Colonic mucosa (tissue), 4 donors: ENCODE measurements around the gene ENTPD2. TPM values are rescaled to one million over a fixed set of nuclear protein-coding genes. Genes with fewer than 3 reads are reported as not detected.

Experiments
- DNase-seq: peaks from one replicate; pipeline ENCODE4 v3.0.0-alpha.2; 2020
- H3K27ac ChIP-seq: fragments of 200-600 bp; one replicate; pipeline ENCODE4 v1.8.0; 2021
- H3K27me3 ChIP-seq: fragments of 200-600 bp; one replicate; pipeline ENCODE4 v1.8.0; 2021
- H3K36me3 ChIP-seq: fragments of 200-600 bp; one replicate; pipeline ENCODE4 v1.8.0; 2021
- H3K4me1 ChIP-seq: fragments of 200-600 bp; one replicate; pipeline ENCODE4 v1.8.0; 2021; ENCODE audit warnings: mild to moderate bottlenecking
- H3K4me3 ChIP-seq: fragments of 200-600 bp; one replicate; pipeline ENCODE4 v1.8.0; 2021
- H3K9ac ChIP-seq, 2 donors: one replicate each; pipeline ENCODE4 v1.7.0; 2013; ENCODE audit warnings: control low read depth in 2 of 2, low read depth in 2 of 2, low read length in 2 of 2
- H3K9me3 ChIP-seq: fragments of 200-600 bp; one replicate; pipeline ENCODE4 v1.8.0; 2021
- intact Hi-C: fragments of 100-400 bp; cut with DNase I; formaldehyde crosslinking; loops from one replicate; pipeline ENCODE4 v1.14.1; 2022
- total RNA-seq, 2 donors: library from RNA; stranded (reverse); fragmentation: NEBNext Ultra II Directional in 1 of 2; extraction: Animal tissue kit (Norgen Biotek cat#: 25700) in 1 of 2; gene quantifications; one replicate each; pipeline ENCODE4 v1.2.1, GENCODE V29; 2021
- TF ChIP-seq, protein P1 (sequence below): fragments of 200-600 bp; IDR thresholded peaks from one replicate; pipeline ENCODE4 v1.8.0; 2022; ENCODE audit warnings: antibody characterized with exemption, mild to moderate bottlenecking
- donor health status: healthy.
- donor health status: DM: no; HTN: no; CAD: no.
- donor health status: DM: no; HTN: no; CAD: no.

Gene ENTPD2
- total RNA-seq, 2 donors from 2014 or later: 20.5 to 22.1 TPM

DNA sequence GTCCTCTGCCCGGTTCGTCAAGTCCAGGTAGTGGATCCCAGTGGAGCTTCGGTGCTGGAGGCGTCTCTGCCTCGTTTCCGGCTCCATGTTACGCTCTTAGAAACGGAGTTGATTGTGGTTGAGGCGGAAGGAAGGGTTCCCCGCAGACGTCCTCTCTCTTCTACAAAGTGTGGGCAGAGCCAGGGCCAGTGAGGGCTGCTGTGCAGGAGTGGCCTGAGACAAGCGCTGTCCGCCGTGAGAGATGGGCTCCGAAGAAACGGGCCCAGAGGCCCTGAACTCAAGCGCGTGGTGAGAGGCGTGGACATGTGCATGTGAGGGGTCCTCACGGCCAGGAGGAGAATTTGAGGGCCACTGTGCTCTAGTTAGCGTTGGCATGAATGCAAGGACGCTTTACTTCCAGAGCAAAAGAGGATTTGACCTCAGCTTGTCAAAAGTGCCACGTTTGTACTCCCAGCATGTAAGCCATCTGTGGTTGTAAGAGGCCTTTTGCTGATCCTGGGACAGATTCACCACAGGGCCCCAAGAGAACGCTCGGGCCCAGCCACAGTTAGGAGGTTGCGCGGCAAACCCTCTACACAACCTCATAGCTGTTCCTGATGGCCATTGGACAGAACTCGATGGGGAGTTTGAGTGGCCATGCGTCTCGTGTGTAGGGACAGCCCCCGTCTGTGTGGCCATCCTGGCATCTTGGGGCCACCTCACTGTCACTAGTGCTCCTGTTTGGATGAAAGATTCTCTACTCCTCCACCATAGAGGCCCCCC lies 43.1 kb upstream of the ENTPD2 start:
- no peak for DNase-seq
- no peaks in the 10 kb centered on the region for H3K4me1 ChIP-seq
- H3K36me3 ChIP-seq: no peaks in the 10 kb centered on the region
- intact Hi-C loops: no loop called here
- no peaks in the 10 kb centered on the region for H3K27me3 ChIP-seq
- H3K27ac ChIP-seq: no peak overlapping the region
- no peak overlapping the region for H3K4me3 ChIP-seq
- no peaks in the 10 kb centered on the region for H3K9me3 ChIP-seq
- TF ChIP-seq, protein P1, sequence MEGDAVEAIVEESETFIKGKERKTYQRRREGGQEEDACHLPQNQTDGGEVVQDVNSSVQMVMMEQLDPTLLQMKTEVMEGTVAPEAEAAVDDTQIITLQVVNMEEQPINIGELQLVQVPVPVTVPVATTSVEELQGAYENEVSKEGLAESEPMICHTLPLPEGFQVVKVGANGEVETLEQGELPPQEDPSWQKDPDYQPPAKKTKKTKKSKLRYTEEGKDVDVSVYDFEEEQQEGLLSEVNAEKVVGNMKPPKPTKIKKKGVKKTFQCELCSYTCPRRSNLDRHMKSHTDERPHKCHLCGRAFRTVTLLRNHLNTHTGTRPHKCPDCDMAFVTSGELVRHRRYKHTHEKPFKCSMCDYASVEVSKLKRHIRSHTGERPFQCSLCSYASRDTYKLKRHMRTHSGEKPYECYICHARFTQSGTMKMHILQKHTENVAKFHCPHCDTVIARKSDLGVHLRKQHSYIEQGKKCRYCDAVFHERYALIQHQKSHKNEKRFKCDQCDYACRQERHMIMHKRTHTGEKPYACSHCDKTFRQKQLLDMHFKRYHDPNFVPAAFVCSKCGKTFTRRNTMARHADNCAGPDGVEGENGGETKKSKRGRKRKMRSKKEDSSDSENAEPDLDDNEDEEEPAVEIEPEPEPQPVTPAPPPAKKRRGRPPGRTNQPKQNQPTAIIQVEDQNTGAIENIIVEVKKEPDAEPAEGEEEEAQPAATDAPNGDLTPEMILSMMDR: no peak
- peak overlapping the region in 1 of 2 donors; percentile 2 for H3K9ac ChIP-seq

DNA sequence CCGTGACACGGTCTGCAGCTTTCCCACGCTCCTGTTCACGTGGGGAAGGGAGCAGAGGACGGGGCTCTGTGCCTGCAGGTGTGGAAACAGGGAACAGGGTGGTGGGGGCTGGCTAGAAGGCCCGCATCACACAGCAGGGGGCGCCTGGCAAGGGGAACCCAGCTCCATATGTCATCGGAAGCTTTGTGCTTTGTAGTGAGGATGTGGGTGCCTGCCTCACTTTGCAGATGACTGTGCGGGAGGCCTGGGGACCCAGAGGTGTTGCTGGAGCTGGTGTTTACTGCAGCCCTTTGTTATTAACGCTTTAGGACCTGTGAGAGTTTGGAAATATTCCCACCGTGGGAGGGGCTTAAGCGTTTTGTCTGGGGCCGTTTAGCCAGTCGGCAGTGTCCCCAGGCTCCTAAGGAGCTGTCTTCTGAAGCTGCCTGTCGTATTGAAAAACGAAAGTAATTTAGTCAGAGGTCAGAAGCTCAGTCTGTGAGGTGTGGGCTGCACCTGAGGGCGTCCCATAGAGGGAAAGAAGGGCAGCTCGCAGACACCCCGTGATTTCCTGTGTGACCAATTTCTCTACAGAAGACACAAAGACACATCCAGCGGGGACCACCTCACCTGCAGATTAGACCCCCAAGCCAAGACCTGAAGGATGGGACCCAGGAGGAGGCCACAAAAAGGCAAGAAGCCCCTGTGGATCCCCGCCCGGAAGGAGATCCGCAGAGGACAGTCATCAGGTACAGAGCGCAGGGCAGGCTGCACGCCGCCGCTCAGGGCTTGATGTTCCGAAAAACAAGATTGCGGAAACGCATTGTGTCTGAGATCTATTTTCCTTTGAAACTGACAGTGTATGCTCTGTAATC lies 42.0 kb upstream of the ENTPD2 start:
- H3K9ac ChIP-seq: peak overlapping the region in 1 of 2 donors; percentile 16
- no peaks in the 10 kb centered on the region for H3K4me1 ChIP-seq
- H3K4me3 ChIP-seq: no peak overlapping the region
- no peaks in the 10 kb centered on the region for H3K27me3 ChIP-seq
- no peaks in the 10 kb centered on the region for H3K9me3 ChIP-seq
- intact Hi-C loops: no loop called here
- DNase-seq: no peak
- TF ChIP-seq, protein P1: no peak
- no peaks in the 10 kb centered on the region for H3K36me3 ChIP-seq
- peak overlapping the region; percentile 17 for H3K27ac ChIP-seq

DNA sequence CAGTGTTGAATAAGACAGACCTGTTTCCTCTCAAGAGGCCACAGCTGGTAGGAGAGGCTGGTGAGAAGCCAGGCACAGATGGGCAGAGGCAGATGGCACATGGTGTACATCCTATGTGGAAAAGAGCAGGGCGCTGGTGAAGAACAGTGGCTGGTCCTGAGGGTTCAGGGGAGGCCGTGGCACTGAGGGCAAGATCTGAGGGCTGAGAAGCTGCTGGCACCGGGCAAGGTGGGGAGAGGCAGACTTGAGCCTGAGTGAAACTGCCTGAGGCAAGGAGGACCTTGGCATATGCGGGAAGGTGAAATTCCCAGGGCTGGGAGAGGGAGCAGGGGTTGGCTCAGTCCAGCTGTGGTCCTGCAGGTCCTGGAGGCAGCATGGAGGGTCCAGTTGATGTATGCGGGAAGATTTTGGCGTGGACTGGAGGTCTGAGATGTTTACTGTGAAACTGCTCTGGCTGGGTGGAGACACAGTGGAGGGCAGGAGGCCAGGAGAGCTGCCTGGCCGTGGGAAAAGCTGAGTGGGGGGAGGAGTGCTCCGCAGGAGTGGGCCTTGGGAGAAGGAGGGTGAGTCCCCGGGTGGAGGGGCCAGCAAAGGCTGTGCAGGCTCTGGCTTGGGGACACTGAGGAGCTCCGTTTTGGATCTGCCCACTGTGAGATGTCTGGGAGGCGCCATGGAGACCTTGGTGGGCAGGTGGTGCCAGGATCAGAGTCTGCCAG lies 35.5 kb upstream of the ENTPD2 start:
- no peaks in the 10 kb centered on the region for H3K36me3 ChIP-seq
- no peak for DNase-seq
- H3K9ac ChIP-seq: no peak overlapping the region
- H3K4me3 ChIP-seq: no peak overlapping the region
- H3K27me3 ChIP-seq: no peaks in the 10 kb centered on the region
- H3K9me3 ChIP-seq: no peaks in the 10 kb centered on the region
- no peak overlapping the region for H3K27ac ChIP-seq
- peaks cover 7% of the 10 kb centered on the region for H3K4me1 ChIP-seq
- TF ChIP-seq, protein P1: no peak
- intact Hi-C loops: no loop called here

DNA sequence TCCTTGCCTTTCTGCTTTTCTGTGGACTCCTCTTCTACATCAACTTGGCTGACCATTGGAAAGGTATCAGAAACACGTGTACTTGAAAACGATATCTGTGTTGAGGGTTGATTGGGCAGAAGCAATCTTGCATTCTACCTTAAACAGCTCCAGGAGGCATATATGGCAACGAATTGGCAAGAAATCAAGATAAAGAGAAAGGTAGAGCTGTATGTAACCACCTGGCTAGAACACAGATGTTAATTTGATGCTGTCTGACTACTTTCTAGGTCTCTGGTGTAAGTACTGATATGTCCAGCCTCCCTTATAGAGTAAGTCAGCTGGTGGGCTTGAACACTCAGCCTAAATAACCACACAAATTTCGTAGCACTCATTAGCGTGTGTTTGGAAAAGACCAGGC lies 34.3 kb upstream of the ENTPD2 start:
- Histone ChIP-seq H3K27ac (no peak overlapping the region), H3K4me3 (no peak overlapping the region), H3K9ac (no peak overlapping the region), H3K36me3 (no peaks in the 10 kb centered on the region), H3K4me1 (peaks cover 7% of the 10 kb centered on the region), H3K9me3 (no peaks in the 10 kb centered on the region), H3K27me3 (no peaks in the 10 kb centered on the region)
- no peak for DNase-seq
- intact Hi-C loops: no loop called here
- TF ChIP-seq, protein P1: no peak

DNA sequence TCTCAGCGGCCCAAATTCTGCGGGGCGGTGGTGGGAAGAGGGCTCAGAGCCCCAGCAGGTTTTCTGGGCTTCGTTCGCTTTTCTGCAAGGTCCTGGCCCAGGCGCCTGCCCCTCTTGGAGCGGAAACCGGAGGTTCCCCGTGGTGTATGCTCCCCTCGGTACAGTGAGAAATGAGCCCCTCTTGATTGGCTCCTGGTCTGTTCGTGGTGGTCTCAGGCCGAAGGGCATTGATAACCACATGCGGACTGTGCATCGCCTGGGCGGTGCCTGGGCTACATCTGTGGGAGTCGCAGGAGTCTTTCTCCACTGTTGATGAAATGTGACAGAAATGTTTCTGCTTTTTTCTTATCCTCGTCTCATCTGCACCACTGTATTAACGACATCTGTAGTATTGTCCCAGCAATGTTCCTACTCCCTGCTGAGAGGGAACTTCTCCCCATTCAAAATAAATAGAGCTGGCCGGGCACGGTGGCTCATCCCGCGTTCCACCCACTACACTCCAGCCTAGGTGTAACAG lies 33.6 kb upstream of the ENTPD2 start:
- no peaks in the 10 kb centered on the region for H3K27me3 ChIP-seq
- DNase-seq: no peak
- H3K9ac ChIP-seq: peak overlapping the region; percentile 84 to 93
- H3K4me3 ChIP-seq: peak overlapping the region; percentile 90
- peak overlapping the region; percentile 94 for H3K27ac ChIP-seq
- intact Hi-C loops: no loop called here
- H3K36me3 ChIP-seq: no peaks in the 10 kb centered on the region
- TF ChIP-seq, protein P1: no peak
- H3K9me3 ChIP-seq: no peaks in the 10 kb centered on the region
- H3K4me1 ChIP-seq: peaks cover 7% of the 10 kb centered on the region
